Tibial nerve (tissue), 4 donors: Measurements from ENCODE around the gene ASB8.

Experiments used
- EP300 ChIP-seq, 2 donors: sonication (generic); formaldehyde crosslinking; IDR thresholded peaks; one replicate each; pipeline ENCODE4 v1.6.1; 2017; ENCODE audit warnings: antibody characterized with exemption in 2 of 2, mild to moderate bottlenecking in 1 of 2
- POLR2A ChIP-seq, 2 donors: fragments of 450-650 bp; IDR thresholded peaks; one replicate each; pipeline ENCODE4 v1.6.1; 2017; ENCODE audit warnings: antibody characterized with exemption in 2 of 2, mild to moderate bottlenecking in 2 of 2, moderate library complexity in 2 of 2
- TF ChIP-seq, protein P1 (sequence below), 5 experiments: fragments of 200-600 bp in 3 of 5; fragments of 450-650 bp in 2 of 5; sonication (generic) in 3 of 5; IDR thresholded peaks; one replicate each; pipeline ENCODE4 v1.5.1; 2016 to 2019; ENCODE audit warnings: antibody characterized with exemption in 5 of 5, mild to moderate bottlenecking in 3 of 5, moderate library complexity in 2 of 5

GRCh38 chr12:48110691-48111311 is 46.5 kb downstream of the ASB8 start:
- TF ChIP-seq, protein P1, sequence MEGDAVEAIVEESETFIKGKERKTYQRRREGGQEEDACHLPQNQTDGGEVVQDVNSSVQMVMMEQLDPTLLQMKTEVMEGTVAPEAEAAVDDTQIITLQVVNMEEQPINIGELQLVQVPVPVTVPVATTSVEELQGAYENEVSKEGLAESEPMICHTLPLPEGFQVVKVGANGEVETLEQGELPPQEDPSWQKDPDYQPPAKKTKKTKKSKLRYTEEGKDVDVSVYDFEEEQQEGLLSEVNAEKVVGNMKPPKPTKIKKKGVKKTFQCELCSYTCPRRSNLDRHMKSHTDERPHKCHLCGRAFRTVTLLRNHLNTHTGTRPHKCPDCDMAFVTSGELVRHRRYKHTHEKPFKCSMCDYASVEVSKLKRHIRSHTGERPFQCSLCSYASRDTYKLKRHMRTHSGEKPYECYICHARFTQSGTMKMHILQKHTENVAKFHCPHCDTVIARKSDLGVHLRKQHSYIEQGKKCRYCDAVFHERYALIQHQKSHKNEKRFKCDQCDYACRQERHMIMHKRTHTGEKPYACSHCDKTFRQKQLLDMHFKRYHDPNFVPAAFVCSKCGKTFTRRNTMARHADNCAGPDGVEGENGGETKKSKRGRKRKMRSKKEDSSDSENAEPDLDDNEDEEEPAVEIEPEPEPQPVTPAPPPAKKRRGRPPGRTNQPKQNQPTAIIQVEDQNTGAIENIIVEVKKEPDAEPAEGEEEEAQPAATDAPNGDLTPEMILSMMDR (IDR thresholded peaks at IDR 0.05): no peak
- TF ChIP-seq POLR2A (IDR thresholded peaks at IDR 0.05) (no peak), EP300 (IDR thresholded peaks at IDR 0.05) (no peak)
